NCI-H2029 treated with DMSO at 0.1 percent for 48 hours (cell line): ENCODE data around the gene ZNF146.
"Not testable (repeated sequence)": the region's sequence is repeated elsewhere in the genome, so short reads cannot be mapped to it uniquely, and the experiment has no call there.

ENCODE experiments used
- DNase-seq: peaks from one replicate; lab custom pipeline; 2025; lab: John Stamatoyannopoulos, UW

The ZNF146 gene

GRCh38 chr19:36214386-36215275, at the start of gene ZNF146, which contains the start of gene ZNF565:
ZNF146 (plus strand) TSS chr19:36215106; CDS start chr19:36236441, 21,335 bp downstream.
ZNF565 (minus strand) TSS chr19:36214665; CDS start chr19:36201985, 12,680 bp downstream.
- peak; percentile 99 for DNase-seq

- DNase-seq = peak; percentile 98
Measured at GRCh38 chr19:36169084-36169760, 45.7 kb upstream of the ZNF146 start.

- DNase-seq = no peak
Measured at GRCh38 chr19:36172852-36173251, 42.1 kb upstream of the ZNF146 start.

GRCh38 chr19:36173846-36174245, 41.1 kb upstream of the ZNF146 start:
- DNase-seq = not testable (repeated sequence)

GRCh38 chr19:36179077-36179476, 35.8 kb upstream of the ZNF146 start:
- DNase-seq = not testable (repeated sequence)

GRCh38 chr19:36182612-36183244, 32.2 kb upstream of the ZNF146 start:
- no peak for DNase-seq

- no peak for DNase-seq
Measured at GRCh38 chr19:36183245-36183628, 31.7 kb upstream of the ZNF146 start.

- DNase-seq = not testable (repeated sequence)
Measured at GRCh38 chr19:36186722-36187121, 28.2 kb upstream of the ZNF146 start.

- no peak for DNase-seq
Measured at GRCh38 chr19:36196249-36196648, 18.7 kb upstream of the ZNF146 start.

- DNase-seq = no peak
Measured at GRCh38 chr19:36198119-36198518, 16.8 kb upstream of the ZNF146 start.

GRCh38 chr19:36201684-36202083, 13.2 kb upstream of the ZNF146 start:
- DNase-seq = no peak

GRCh38 chr19:36203293-36203692, 11.6 kb upstream of the ZNF146 start:
- no peak for DNase-seq

GRCh38 chr19:36207605-36208252, 7.2 kb upstream of the ZNF146 start:
- DNase-seq = no peak

- no peak for DNase-seq
Measured at GRCh38 chr19:36209372-36209771, 5.5 kb upstream of the ZNF146 start.

- no peak for DNase-seq
Measured at GRCh38 chr19:36210497-36210896, 4.4 kb upstream of the ZNF146 start.

- no peak for DNase-seq
Measured at GRCh38 chr19:36212895-36213294, 2.0 kb upstream of the ZNF146 start.

- peak; percentile 49 for DNase-seq
Measured at GRCh38 chr19:36215276-36216123, 594 bp downstream of the ZNF146 start.

GRCh38 chr19:36221474-36221873, 6.6 kb downstream of the ZNF146 start:
- no peak for DNase-seq

- no peak for DNase-seq
Measured at GRCh38 chr19:36222503-36222902, 7.6 kb downstream of the ZNF146 start.

GRCh38 chr19:36225219-36225892, 10.4 kb downstream of the ZNF146 start:
- no peak for DNase-seq

- not testable (repeated sequence) for DNase-seq
Measured at GRCh38 chr19:36233626-36234025, 18.7 kb downstream of the ZNF146 start.
